ENCODE data around the gene TMEM247.

TMEM247 gene

DNA sequence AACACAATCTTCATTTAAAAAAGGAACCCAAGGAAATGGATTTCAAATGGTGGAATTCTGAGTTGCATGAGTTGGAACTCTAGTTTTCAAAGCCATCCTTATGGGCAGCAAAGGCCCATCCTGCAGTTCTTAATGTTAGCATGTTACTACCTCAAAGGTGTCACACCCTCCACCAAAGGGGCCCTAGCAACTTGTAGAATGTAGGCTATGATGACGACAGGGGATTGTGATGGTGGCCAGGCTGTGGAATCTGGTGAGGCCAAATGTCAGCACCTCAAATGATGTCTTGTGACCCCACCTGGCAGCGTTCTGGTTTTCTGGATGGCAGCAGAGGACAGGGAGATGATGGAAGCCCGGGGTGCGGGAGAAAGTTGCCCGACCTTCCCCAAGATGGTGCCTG, at the start of gene TMEM247:
Gene TMEM247, plus strand, starts transcription at position 301 of the 400 bp plus-strand sequence.
- DNase-seq (ENCODE audit: low read depth in 2 of 2) = no peak

DNA sequence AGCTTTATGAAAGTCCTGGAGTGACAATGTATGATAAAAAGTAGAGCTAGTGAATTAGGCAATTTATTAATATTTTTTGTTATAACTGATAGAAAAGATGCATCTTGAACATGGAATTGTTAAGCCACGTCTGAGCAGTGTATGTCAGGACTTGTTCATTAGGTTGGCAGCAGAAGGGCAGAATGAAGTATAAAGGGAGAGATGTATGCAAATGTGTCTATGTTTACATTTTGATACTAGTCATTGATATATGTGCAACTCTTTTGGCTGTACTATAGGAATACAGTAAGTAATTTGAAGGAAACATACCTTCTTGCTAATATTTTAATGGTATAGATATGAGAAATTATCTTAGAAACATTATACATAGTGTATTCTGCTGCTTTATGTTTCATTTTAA, 49.0 kb upstream of the TMEM247 start:
- DNase-seq (ENCODE audit: low read depth in 2 of 2) = no peak

DNA sequence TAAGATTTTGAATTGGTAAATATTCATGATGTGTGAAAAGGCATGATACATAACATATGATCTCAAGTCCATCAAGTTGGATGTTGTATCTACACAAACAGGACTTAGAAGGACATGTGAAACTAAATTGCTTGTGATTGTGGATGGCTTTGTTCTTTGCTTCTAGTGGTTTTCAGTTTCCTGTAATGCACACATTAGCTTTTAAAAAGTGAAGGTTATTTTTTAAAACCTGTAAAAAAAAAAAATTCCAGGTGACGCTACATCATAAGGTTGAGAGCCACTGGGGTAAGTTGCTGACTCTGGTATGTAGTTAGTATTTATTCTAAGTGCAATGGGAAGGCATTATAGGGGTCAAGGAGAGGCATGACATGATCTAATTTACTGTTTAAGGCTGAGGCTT, 48.4 kb upstream of the TMEM247 start:
- DNase-seq (ENCODE audit: low read depth in 2 of 2) = no peak

DNA sequence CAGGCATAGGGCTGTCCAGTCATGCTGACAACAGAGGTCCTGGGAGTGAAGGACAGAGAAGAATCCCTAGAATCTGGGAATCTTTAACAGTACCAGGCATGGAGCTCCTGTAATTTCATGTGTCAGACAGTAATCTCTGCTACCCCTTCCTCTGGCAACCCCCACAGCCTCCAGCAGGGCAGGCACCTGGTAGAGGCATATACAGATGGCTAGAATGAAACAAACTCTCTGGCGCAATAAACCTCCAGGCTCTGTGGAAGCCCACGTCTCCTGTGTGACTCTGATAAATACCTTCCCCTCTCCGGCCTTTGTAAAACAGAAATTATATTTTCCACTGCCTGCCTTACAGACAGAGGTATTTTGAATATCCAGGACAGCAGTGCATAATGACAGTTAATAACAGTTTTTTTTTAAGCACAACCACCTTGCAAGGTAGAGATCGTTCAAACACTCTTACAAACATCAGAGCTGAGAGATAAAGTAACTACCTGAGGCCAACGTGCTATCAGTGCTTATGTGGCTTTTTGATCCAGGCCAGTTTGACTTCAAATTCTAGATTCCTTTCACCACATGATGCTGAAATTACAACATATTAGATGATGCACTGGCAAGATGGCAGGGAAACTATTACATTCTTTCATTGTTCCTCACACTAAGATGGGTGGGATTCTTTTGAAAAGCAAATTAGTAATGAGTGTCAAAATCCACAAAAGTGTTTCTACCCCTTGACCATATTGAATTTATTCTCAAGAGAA, 47.7 kb upstream of the TMEM247 start:
- no peak for DNase-seq (ENCODE audit: low read depth in 2 of 2)

DNA sequence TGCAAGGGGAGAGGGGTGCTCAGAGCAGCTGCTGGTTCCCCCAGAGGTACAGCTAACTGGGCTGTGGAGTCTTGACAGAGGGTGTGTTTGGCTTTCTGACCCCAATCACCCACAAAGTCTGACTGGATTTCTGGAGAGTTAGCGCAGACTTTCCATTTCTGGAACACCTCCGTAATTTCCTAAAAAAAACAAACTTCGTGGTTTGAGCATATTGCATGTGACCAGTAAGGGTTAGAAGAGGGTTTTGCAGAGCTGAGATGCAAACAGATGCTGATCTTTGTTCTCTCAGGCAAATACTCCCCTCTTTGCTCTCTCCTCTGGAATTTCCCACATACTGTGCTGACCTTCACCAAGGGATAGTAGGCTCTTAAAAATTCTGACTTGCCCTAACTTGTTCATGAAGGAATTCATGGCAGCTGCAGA, 44.5 kb upstream of the TMEM247 start:
- DNase-seq (ENCODE audit: low read depth in 2 of 2) = no peak

DNA sequence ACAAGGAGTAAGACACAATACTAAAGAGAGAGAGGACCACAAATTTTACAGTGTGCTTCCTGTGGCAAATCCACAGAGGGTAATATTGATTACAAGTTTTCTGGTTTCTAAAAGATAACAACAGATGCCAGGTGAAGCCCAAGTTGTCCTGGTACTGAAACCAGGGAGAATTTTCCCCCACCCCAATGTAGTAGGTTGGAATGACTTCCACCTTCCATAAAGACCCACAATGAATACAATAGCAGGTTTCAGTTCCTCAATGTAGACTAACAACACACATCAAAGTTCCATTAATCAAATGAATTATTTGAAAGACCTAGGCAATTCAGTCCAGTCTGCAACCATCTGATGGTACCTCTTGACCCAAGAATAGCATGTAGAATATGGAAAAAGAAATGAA, 44.0 kb upstream of the TMEM247 start:
- DNase-seq (ENCODE audit: low read depth in 2 of 2) = no peak

DNA sequence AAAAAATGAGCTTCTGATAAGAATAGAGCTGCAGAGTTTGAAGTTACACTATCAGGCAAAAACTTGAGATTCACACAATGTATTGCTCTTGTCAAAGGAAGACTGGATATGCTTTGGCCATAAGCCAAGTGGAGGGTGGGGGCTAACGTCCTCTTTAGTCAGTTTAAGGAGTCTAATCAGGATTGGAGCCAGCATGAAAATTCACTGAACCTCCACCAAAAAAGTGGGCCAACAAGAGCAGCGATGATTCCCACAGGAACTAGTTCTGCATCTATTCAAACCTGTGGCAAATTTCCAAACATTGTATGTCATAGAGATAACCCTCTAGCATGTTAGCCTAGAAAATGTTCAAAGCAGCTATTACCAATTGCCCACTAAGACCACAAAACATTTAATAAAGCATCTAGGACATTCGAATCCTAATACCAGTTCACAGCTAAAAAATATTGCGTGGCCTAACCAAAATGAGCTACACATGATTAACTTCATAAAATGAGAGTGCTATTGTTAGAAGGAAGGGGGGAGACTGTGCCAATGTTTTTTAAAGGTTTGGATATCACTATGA, 43.5 kb upstream of the TMEM247 start:
- no peak for DNase-seq (ENCODE audit: low read depth in 2 of 2)

DNA sequence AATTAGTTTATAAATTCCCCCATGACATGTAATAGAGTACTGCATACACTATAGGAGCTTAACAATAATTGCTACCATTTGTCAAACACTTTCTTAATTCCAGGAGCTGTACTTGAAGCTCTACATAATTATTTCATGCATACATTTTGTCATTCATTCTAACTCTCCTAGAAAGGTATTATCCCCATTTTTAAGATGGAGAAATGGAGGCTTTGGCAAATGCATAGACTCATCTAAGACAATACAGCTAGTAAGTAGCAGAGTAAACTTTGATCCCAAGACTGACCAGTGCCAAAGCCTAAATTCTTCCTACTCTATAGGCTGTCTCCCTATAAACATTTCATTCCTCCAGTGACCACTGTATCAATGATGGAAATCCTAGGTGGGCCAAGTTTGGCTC, 42.6 kb upstream of the TMEM247 start:
- no peak for DNase-seq (ENCODE audit: low read depth in 2 of 2)

DNA sequence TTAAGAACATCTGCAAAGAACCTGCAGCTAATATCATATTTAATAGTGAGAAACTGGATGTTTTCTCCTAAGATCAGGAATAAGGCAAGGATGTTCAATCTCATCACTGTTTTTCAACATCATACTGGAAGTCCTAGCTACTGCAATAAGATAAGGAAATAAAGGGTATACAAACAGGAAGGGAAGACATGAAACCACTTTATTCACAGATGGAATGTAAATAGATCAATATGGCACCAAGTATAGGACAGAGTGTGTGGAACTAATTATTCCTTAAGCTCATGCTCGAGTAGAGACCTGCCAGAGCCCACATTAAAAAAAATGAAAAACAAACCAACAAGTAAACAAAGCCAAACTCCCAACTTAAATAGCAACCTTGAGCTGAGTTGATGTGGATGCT, 41.3 kb upstream of the TMEM247 start:
- DNase-seq (ENCODE audit: low read depth in 2 of 2) = no peak

DNA sequence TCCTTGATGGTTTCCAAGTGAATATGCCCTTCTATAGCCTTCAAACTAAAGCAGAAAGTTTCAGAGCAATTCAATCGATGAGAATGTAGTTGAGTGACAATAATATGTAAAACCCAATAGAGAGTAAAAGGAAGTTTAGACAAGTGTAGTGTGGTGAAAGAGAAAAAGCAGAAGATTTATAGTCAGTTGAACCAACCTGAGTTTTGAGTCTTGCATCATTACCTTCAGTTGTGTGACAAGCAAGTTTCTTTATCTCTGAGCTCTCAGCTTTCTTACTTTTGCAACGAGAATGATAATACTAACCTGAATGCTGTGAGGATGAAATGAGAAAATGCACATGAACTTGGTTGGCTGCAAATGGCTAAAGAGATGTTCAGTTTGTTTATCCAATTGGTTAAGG, 40.6 kb upstream of the TMEM247 start:
- DNase-seq (ENCODE audit: low read depth in 2 of 2) = no peak

DNA sequence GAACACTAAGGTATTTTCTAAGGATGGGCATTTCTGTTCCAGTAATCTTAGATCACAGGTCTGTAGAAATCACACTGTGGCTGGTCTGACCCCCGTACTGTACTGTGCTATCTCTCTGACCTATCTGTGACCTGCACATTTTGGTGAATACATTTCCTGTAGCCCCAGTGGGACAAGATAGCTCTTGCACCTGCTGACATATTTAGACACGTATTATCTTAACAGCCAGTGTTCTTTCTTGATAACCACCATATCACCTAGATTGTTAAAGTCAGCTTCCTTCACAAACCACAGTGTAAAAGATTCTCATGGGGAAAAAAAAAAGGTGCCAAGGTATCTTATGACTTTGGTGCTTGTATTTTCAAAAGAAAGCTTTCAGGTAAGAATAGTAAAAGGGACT, 39.8 kb upstream of the TMEM247 start:
- no peak for DNase-seq (ENCODE audit: low read depth in 2 of 2)

DNA sequence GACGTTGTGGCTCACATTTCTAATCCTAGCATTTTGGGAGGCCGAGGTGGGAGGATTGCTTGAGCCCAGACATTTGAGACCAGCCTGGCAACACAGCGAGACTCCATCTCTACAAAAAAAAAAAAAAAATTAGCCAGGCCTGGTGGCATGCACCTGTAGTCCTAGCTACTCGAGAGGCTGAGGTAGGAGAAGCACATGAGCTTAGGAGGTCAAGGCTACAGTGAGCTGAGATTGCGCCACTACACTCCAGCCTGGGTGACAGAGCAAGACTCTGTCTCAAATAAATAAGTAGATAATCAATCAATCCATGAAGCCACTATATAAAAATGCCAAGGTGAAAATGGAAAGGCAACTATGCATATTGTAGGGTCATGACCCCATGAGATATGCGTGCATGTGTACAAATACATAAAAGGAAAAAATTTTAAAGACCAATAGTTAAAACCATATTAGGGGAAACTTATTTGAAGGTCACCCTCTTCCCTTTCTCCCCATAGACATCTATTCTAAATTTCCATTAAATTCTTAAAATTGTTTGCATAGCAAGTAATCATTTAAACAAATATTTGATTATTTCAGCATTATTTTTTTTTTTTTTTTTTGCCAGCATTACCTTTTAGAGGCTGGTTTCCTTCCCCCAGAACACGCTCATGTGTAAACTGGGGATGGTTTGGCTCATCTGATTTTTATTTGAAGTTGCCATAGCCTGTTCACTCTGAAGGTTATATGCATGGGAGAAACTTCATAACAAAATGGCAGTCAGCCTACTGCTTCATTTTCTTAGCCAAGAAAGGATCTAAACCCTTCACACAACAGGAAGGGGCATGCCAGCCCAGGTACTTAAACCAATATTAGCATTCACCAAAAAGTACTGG, 37.3 kb upstream of the TMEM247 start:
- DNase-seq (ENCODE audit: low read depth in 2 of 2) = no peak

DNA sequence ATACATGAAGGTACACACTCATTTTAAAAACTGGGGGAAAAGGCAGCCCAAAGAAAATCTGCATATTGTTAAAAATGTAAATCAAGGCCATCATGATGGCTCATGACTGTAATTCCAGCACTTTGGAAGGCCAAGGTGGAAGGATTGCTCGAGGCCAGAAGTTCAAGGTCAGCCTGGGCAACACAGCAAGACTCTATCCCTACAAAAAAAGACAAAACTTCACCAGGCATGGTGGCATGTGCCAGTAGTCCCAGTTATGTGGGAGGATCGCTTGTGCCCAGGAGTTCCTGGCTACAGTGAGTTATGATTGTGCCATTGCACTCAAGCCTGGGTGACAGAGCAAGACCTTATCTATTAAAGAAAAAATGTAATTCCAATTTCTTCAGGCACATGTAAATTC, 34.6 kb upstream of the TMEM247 start:
- no peak for DNase-seq (ENCODE audit: low read depth in 2 of 2)

DNA sequence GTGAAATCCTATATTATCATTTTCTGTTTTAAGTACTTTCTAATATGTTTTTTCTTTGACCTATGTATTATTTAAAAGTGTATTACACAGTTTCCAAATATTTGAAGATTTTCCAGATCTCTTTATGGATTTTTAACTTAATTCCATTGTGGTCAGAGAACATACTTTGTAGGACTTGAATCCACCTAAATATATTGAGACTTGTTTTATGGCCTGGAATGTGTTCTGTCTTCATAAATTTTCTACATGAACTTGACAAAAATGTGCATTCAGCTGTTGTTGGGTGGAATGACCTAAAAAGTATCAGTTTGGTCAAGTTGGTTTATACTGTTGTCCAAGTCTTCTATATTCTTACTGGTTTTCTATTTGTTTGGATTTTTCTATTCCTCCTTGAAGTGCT, 33.8 kb upstream of the TMEM247 start:
- no peak for DNase-seq (ENCODE audit: low read depth in 2 of 2)

DNA sequence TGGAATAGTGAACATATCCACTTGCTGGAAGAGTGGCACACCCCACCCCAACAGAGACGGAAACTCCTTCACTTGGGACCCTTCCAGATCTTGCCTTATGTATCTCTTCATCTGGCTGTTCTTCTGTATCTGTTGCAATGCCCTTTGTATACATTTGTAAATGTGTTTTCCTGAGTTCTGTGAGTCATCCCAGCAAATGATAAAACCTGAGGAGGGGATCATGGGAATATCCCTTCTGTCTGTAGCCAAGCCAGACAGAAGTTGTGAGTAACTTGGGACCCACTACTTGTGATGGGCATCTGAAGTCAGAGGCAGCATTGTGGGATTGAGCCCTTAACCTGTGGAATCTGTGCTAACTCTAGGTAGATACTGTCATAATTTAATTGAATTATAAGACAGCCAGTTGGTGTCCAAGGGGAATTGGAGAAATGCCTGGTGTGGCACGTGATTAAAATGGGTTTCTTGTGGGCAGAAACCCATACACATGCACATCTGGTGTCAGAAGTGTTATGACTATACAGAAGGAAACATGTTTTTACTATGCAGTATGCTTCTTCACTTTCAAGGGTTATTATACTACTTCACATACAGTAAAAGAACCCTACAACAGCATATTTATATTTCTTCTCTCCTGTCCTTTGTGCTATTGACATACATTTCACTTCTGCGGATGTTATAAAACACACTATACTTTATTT, 32.3 kb upstream of the TMEM247 start:
- DNase-seq (ENCODE audit: low read depth in 2 of 2) = no peak

DNA sequence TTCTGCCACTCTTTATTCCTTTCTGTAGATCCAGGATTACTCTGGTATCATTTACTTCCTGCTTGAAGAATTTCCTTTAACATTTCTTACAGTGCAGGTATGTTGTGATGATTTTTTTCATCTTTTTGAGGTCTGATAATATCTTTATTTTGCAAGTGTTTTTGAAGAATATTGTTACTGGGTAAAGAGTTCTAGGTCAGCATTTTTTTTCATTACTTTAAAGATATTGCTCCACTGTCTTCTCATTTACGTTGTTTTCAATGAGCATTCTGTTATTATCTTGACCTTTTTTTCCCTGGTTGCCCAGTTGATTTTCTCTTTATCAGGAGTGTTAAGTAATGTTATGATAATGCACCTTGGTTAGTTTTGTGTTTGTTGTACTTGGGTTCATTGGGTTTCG, 31.7 kb upstream of the TMEM247 start:
- DNase-seq (ENCODE audit: low read depth in 2 of 2) = no peak

DNA sequence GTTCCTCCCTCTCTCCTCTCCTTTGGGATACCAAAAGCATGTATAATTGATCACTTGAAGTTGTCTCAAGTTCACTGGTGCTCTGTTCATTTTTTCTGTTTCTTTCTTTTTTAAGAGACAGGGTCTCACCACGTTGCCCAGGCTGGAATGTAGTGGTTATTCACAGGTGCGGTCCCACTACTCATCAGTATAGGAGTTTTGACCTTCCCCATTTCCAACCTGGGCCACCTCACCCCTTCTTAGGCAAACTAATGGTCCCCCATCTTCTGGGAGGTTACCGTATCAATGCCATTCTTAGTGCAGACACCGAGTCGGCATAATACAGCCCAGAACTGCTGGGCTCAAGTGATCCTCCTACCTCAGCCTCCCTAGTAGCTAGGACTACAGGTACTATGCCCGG, 31.3 kb upstream of the TMEM247 start:
- DNase-seq (ENCODE audit: low read depth in 2 of 2) = no peak

DNA sequence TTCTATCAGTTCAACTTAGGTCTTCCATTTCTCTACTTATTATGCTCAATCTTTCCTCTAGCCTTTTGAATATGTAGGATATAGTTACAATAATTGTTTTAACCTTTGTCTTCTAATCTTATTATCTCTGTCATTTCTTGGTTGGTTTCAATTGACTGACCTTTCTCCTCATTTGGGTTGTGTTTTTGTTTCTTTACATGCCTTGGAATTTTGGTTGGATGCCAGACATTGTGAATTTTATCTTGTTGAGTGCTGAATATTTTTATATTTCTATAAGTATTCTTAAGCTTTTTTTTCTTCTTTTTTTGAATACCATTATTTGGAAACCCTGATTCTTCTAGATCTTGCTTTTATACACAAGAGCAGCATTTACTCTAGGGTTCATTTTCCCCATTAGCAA, 30.7 kb upstream of the TMEM247 start:
- no peak for DNase-seq (ENCODE audit: low read depth in 2 of 2)

DNA sequence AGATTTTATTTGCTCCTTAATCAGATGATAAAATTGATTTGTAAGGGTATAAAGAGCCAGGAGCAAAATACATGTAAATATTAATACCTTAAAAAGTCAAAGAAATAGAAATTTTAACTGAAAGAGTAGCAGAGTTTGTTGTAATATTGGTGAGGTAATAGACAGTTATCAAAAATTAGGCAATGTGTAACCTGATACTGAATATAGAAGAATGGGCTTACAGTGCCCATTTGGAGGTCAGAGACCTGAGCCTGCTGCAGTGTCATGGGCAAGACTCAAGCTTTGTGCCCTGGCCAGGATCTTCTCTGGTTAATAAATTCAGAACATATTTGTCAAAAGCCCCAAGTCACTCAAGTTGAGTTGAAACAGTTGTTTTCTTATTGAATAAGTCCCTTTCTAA, 29.7 kb upstream of the TMEM247 start:
- DNase-seq (ENCODE audit: low read depth in 2 of 2) = no peak

DNA sequence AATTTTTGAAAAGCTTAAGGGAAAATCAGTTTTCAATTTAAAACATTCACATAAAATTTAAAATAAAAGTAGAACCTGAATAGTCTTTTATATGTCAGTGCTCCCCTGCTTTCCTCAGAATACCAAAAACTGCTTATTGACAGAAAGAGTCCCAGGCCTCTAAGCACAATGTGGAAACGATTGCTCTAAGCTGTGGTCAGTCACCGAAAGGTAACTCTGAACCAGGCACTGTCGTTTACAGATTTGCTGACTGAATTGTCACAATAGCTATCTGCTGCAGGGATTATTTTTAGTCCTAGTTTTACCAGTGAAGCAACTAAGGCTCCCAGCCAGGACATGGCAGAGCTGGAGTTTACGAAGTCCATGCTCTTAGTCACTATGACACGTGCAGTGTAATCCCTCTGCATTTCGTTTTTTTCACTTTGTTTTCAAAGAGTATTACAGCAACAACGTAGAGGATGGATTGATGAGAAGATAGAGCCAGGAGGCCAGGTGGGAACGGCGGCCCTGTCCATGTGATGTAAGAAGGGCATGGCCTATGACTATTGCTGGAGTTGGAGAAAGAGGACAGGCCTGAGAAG, 28.1 kb upstream of the TMEM247 start:
- DNase-seq (ENCODE audit: low read depth in 2 of 2) = no peak

DNA sequence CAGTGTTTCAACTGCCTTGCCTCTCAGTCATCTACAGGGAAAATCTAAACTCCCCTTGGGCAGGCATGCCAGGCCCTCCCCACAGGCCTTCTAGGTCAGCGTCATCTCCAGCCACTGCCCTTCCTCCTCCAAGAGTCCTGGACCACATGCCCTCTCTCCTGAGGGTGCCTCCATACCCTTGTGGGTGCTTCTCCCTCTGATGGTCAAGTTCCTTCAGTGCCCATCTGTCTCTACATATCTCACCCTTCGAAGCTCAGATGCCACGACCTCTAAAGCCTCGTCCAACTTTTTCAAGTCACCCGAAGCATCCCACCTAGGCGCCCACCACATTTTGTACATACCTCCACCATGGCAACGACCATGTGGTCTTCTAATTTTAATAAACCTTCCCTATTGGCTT, 22.6 kb upstream of the TMEM247 start:
- no peak for DNase-seq (ENCODE audit: low read depth in 2 of 2)

All from stimulated activated CD8-positive, alpha-beta memory T cell treated with anti-CD3 and anti-CD28 coated beads, Interleukin-7, amount 100 ng/mL, for 1 hour (primary cell).